BJ (cell line): ENCODE results near the gene ANXA6. TPM values are rescaled to one million over a fixed set of nuclear protein-coding genes. Genes with fewer than 3 reads are reported as not detected.

Experiments
- CTCF ChIA-PET: fragments of 350-600 bp; formaldehyde crosslinking; extraction: SDS; loops from one replicate; lab custom pipeline; 2021; ENCODE audit warnings: antibody characterized with exemption, inconsistent platforms; lab: Yijun Ruan, JAX
- POLR2A ChIA-PET: fragments of 300-600 bp; sonication (Branson Sonifier 250); formaldehyde crosslinking; extraction: SDS; loops from one replicate; lab custom pipeline; 2021; ENCODE audit warnings: antibody characterized with exemption; lab: Charles Lee
- DNase-seq: peaks from one replicate; pipeline ENCODE4 v3.0.0-alpha.2; 2011; ENCODE audit warnings: low read depth
- H3K27me3 ChIP-seq: 2 replicates; pipeline ENCODE4 v1.6.0; 2011; ENCODE audit warnings: low read length; ENCODE audit not compliant: control insufficient read depth, insufficient read depth
- H3K36me3 ChIP-seq: 2 replicates; pipeline ENCODE4 v1.5.1; 2011; ENCODE audit warnings: low read length; ENCODE audit not compliant: control insufficient read depth, insufficient read depth
- H3K4me3 ChIP-seq: 2 replicates; pipeline ENCODE4 v1.5.1; 2011; ENCODE audit warnings: low read depth, mild to moderate bottlenecking, control low read depth, low read length
- polyA plus RNA-seq: library from polyadenylated mRNA; depleted of rRNA; stranded (reverse); fragments of >200 nt; gene quantifications from 2 replicates; pipeline ENCODE4 v1.2.3, GENCODE V29; 2011
- TF ChIP-seq, protein P1 (sequence below): IDR thresholded peaks from 2 replicates; pipeline ENCODE4 v1.5.1; 2011; ENCODE audit warnings: low read depth, mild to moderate bottlenecking, control low read depth, inconsistent platforms, low read length, moderate library complexity; ENCODE audit not compliant: insufficient read depth

The ANXA6 gene
- polyA plus RNA-seq, 1 experiment, result 528 TPM

DNA sequence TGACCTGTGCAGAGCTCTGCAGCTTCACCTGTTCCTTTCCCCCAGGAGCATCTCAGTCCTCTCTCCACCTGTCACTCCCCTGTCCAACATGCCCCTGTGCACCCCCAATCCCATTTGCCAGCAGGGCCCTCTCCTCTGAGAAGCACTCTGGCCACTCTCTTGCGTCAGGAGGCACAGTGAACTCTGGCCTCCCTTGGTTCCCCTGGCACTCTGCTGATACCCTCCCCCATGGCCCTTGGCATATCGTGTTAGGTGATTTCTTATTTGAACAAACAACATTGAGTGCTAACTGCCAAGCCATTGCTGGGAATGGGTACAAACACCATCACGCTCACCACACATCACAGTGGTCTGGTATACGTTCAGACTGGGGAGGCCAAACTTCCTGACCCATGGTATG is 55.8 kb downstream of the ANXA6 start:
- ChIA-PET POLR2A (no interaction called here), CTCF (no interaction called here)
- no peak for DNase-seq
- Histone ChIP-seq H3K36me3 (peaks cover 22% of the 10 kb centered on the region), H3K4me3 (no peak overlapping the region), H3K27me3 (no peaks in the 10 kb centered on the region)
- TF ChIP-seq, protein P1, sequence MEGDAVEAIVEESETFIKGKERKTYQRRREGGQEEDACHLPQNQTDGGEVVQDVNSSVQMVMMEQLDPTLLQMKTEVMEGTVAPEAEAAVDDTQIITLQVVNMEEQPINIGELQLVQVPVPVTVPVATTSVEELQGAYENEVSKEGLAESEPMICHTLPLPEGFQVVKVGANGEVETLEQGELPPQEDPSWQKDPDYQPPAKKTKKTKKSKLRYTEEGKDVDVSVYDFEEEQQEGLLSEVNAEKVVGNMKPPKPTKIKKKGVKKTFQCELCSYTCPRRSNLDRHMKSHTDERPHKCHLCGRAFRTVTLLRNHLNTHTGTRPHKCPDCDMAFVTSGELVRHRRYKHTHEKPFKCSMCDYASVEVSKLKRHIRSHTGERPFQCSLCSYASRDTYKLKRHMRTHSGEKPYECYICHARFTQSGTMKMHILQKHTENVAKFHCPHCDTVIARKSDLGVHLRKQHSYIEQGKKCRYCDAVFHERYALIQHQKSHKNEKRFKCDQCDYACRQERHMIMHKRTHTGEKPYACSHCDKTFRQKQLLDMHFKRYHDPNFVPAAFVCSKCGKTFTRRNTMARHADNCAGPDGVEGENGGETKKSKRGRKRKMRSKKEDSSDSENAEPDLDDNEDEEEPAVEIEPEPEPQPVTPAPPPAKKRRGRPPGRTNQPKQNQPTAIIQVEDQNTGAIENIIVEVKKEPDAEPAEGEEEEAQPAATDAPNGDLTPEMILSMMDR, result no peak

DNA sequence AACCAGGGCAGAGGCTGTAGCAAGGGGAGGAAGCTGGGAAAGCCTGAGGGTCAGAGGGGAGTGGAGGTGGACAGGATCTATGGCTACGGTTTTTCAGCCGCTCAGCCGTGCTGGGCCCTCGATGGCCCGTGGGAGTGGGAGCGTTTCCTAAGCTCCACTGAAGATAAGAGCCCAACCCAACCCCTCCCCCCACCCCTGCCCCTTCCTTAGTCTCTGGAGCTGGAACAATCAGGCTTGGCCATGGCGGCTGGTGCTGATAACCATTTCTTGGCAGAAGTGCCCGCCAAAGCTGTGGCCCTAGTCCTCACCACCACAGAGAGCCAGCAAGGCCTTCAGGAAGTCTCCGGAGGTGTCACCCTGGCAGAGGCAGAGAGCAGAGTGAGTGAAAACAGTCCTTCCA is 56.4 kb downstream of the ANXA6 start:
- TF ChIP-seq, protein P1, result no peak
- Histone ChIP-seq H3K27me3 (no peaks in the 10 kb centered on the region), H3K36me3 (peaks cover 19% of the 10 kb centered on the region), H3K4me3 (no peak overlapping the region)
- CTCF ChIA-PET, result no interaction called here
- POLR2A ChIA-PET, result no interaction called here
- DNase-seq, result no peak

DNA sequence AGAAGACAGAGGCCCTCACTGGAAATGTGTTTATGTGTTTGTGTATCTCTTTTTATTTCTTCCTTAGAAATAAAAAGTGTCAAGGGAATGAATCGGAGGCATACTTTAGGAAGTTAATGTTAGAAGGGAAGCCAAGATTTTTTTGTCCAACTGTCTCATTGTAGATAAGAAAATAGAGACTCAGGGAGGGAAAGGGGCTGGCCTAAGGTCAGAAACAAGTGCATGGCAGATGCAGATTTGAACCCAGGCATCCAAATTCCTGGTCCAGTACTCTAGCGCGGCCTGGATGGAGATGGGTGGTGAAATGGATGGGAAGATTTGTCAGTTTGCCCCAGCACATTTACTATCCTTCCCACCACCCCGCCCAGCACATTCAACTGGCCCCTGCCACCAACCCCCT is 56.9 kb downstream of the ANXA6 start:
- ChIA-PET POLR2A (no interaction called here), CTCF (no interaction called here)

DNA sequence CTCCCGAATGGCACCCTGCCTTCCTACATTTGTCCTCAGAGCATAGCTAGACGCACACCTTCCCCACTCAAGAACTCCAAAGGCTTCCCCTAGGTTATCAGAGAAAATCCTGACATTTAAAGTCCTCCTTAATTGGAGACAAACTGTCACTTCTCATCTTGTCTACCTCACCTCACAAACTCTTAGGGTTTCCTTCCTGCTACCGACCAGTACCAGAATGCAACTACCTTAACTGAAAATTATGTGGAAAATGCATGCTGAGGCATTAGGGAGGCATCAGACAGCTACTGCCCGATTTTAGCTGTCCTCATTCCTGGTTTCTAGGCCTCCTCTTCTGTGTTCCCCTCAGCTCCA is 58.8 kb downstream of the ANXA6 start:
- ChIA-PET POLR2A (no interaction called here), CTCF (interaction anchor here (1.5 to 2.1 kb wide), 3 partner anchors 17 to 51 kb away, joined by 6 to 9 read pairs (median 6); no protein-coding TSS in a partner anchor)
- DNase-seq, result no peak
- Histone ChIP-seq H3K4me3 (no peak overlapping the region), H3K27me3 (no peaks in the 10 kb centered on the region), H3K36me3 (peaks cover 19% of the 10 kb centered on the region)
- TF ChIP-seq, protein P1, result no peak

More for the DNA sequence above, 56.9 kb downstream of the ANXA6 start:
- DNase-seq, result no peak
- Histone ChIP-seq H3K4me3 (no peak overlapping the region), H3K27me3 (no peaks in the 10 kb centered on the region), H3K36me3 (peaks cover 19% of the 10 kb centered on the region)
- TF ChIP-seq, protein P1, result no peak

DNA sequence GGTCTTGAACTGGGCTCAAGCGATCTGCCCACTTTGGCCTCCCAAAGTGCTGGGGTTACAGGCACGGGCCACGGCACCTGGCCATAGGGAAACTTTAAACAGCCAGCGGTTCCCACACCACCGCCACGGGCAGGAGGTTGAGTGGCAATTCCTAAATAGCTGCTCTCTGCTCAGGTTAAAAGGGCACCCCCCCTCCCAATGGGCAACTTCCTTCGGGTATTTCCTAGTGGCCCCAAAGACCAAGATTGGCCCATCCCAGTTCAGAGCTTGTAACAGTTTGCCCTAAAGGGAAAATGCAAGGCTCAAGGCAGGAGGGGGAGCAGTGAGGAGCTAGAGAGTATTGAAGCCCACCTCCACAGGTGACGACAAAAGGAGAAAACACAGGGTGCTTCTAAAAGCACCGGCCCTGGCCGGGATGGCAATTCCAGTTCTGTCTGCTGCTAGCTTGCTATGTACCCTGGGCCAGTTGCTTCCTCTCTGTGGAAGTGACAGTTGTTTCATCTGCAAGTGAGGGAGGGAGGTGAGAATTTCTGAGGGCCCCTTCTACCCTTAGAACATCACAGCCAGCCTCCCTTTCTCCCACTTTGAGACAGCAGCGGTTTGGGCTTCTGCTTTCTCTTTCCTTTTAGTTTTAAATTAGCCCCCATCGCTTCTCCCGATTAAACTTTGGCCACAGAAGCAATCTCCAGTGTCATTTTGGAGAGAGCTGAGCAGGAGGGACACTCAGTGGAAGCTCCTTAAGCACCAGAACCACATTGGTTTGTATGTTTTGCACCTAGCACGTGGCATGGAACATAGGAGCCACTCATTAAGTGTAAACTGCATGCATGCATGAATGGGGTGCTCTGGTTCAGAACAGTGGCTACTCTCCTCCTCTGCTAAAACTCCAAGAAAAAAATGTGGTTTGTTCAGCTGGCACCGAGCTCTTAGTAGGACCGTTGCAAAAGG is 59.5 kb downstream of the ANXA6 start:
- Histone ChIP-seq H3K4me3 (no peak overlapping the region), H3K27me3 (no peaks in the 10 kb centered on the region), H3K36me3 (peaks cover 16% of the 10 kb centered on the region)
- POLR2A ChIA-PET, result no interaction called here
- CTCF ChIA-PET, result interaction anchor here (1.0 to 2.1 kb wide), 5 partner anchors 17 to 50 kb away, joined by 3 to 9 read pairs (median 6); no protein-coding TSS in a partner anchor
- TF ChIP-seq, protein P1, result no peak
- no peak for DNase-seq
